Activated CD8-positive, alpha-beta T cell treated with anti-CD3 and anti-CD28 coated beads, Interleukin-2, amount 10 ng/mL, durations not matched to agents 7 days and 5 days (primary cell): ENCODE measurements around the gene SEC14L3. TPM values are rescaled to one million over a fixed set of nuclear protein-coding genes. Genes with fewer than 3 reads are reported as not detected.

Source experiments
- ATAC-seq: fragments of 150-1000 bp; cut with Tn5 transposase; one replicate; pipeline ENCODE4 v1.10.0; 2021; ENCODE audit warnings: moderate library complexity
- CTCF ChIA-PET: fragments of 350-600 bp; sonication (Branson Sonifier 250); formaldehyde crosslinking; loops from one replicate; lab custom pipeline; 2021; ENCODE audit warnings: antibody characterized with exemption; lab: Charles Lee
- POLR2A ChIA-PET: fragments of 350-600 bp; sonication (Branson Sonifier 250); formaldehyde crosslinking; loops from one replicate; lab custom pipeline; 2021; ENCODE audit warnings: antibody characterized with exemption; lab: Charles Lee
- DNase-seq: peaks from one replicate; pipeline ENCODE4 v3.0.0-alpha.2; 2020
- H3K27ac Mint-ChIP-seq: one replicate; pipeline ENCODE4 v1.8.0; 2021; ENCODE audit warnings: mild to moderate bottlenecking, mixed read lengths
- H3K27me3 Mint-ChIP-seq: one replicate; pipeline ENCODE4 v1.8.0; 2021; ENCODE audit warnings: low read depth, mixed read lengths
- H3K36me3 Mint-ChIP-seq: one replicate; pipeline ENCODE4 v1.8.0; 2021; ENCODE audit warnings: low read depth, mixed read lengths
- H3K4me1 Mint-ChIP-seq: one replicate; pipeline ENCODE4 v1.8.0; 2021; ENCODE audit warnings: low read depth, mixed read lengths
- H3K4me3 Mint-ChIP-seq: one replicate; pipeline ENCODE4 v1.8.0; 2021; ENCODE audit warnings: mild to moderate bottlenecking, mixed read lengths
- H3K9me3 Mint-ChIP-seq: one replicate; pipeline ENCODE4 v1.8.0; 2022; ENCODE audit warnings: mixed read lengths; ENCODE audit not compliant: insufficient read depth
- total RNA-seq, 2 experiments: library from RNA; stranded (reverse); gene quantifications; one replicate each; pipeline ENCODE4 v1.2.3, GENCODE V29; 2021

SEC14L3 gene
- total RNA-seq, 2 experiments from 2014 or later, result not detected

- ChIA-PET CTCF (no interaction called here), POLR2A (no interaction called here)
- no peak for ATAC-seq
- H3K9me3 Mint-ChIP-seq, result peaks cover 12% of the 10 kb centered on the region
- DNase-seq, result no peak
- no peak overlapping the region for H3K27ac Mint-ChIP-seq
- peaks cover 22% of the 10 kb centered on the region for H3K36me3 Mint-ChIP-seq
- peaks cover 40% of the 10 kb centered on the region for H3K4me1 Mint-ChIP-seq
- H3K27me3 Mint-ChIP-seq, result peaks cover 21% of the 10 kb centered on the region
- H3K4me3 Mint-ChIP-seq, result no peak overlapping the region
These were observed 32.0 kb downstream of the SEC14L3 start for GRCh38 chr22:30439836-30440235.

GRCh38 chr22:30439226-30439625, 32.6 kb downstream of the SEC14L3 start:
- ChIA-PET POLR2A (interaction anchor here (7.1 kb wide), 1 partner anchor 14 kb away, joined by 39 read pairs; the partner anchor contains the start of gene MTFP1), CTCF (interaction anchor here (0.6 to 4.9 kb wide), 2 partner anchors 13 to 121 kb away, joined by 3 to 61 read pairs; partner anchors contain the start of gene MTFP1)
- H3K27me3 Mint-ChIP-seq, result peaks cover 21% of the 10 kb centered on the region
- H3K4me3 Mint-ChIP-seq, result no peak overlapping the region
- DNase-seq (no peak), ATAC-seq (no peak)
- H3K4me1 Mint-ChIP-seq, result peaks cover 42% of the 10 kb centered on the region
- no peak overlapping the region for H3K27ac Mint-ChIP-seq
- H3K36me3 Mint-ChIP-seq, result peaks cover 27% of the 10 kb centered on the region
- peaks cover 12% of the 10 kb centered on the region for H3K9me3 Mint-ChIP-seq

GRCh38 chr22:30438559-30438958, 33.3 kb downstream of the SEC14L3 start:
- Mint-ChIP-seq H3K27ac (no peak overlapping the region), H3K4me1 (peaks cover 41% of the 10 kb centered on the region), H3K4me3 (no peak overlapping the region), H3K27me3 (peaks cover 21% of the 10 kb centered on the region), H3K36me3 (peaks cover 27% of the 10 kb centered on the region), H3K9me3 (peaks cover 12% of the 10 kb centered on the region)
- ChIA-PET CTCF (interaction anchor here (0.6 to 4.9 kb wide), 2 partner anchors 12 to 120 kb away, joined by 3 to 61 read pairs; partner anchors contain the start of gene MTFP1), POLR2A (interaction anchor here (0.7 to 7.1 kb wide), 2 partner anchors 14 to 40 kb away, joined by 3 to 39 read pairs; partner anchors contain the start of gene MTFP1)
- ATAC-seq, result no peak
- DNase-seq, result no peak

GRCh38 chr22:30436196-30436595, 35.6 kb downstream of the SEC14L3 start:
- POLR2A ChIA-PET, result interaction anchor here (0.8 to 7.1 kb wide), 2 partner anchors 11 to 598 kb away, joined by 3 to 39 read pairs; partner anchors contain the start of genes ASCC2 and MTFP1
- CTCF ChIA-PET, result interaction anchor here (0.6 to 4.9 kb wide), 5 partner anchors 9 to 148 kb away, joined by 3 to 61 read pairs (median 7); partner anchors contain the start of gene MTFP1
- Mint-ChIP-seq H3K27me3 (peaks cover 17% of the 10 kb centered on the region), H3K4me3 (peak overlapping the region; percentile 83), H3K9me3 (peaks cover 8% of the 10 kb centered on the region), H3K27ac (peak overlapping the region; percentile 99), H3K4me1 (peaks cover 26% of the 10 kb centered on the region), H3K36me3 (peaks cover 21% of the 10 kb centered on the region)
- DNase-seq (no peak), ATAC-seq (peak; percentile 12)

GRCh38 chr22:30435674-30436126, 36.1 kb downstream of the SEC14L3 start:
- peak; percentile 91 for DNase-seq
- Mint-ChIP-seq H3K36me3 (peaks cover 18% of the 10 kb centered on the region), H3K27ac (peak overlapping the region; percentile 99), H3K9me3 (peaks cover 4% of the 10 kb centered on the region), H3K4me3 (peak overlapping the region; percentile 83), H3K4me1 (peaks cover 22% of the 10 kb centered on the region), H3K27me3 (peaks cover 14% of the 10 kb centered on the region)
- ATAC-seq, result peak; percentile 88
- POLR2A ChIA-PET, result interaction anchor here (7.1 kb wide), 1 partner anchor 11 kb away, joined by 39 read pairs; the partner anchor contains the start of gene MTFP1
- CTCF ChIA-PET, result interaction anchor here (0.6 to 4.9 kb wide), 4 partner anchors 9 to 44 kb away, joined by 3 to 61 read pairs (median 8); partner anchors contain the start of gene MTFP1

- ATAC-seq (no peak), DNase-seq (no peak)
- CTCF ChIA-PET, result interaction anchor here (2.4 to 4.9 kb wide), 3 partner anchors 9 to 42 kb away, joined by 8 to 61 read pairs (median 9); partner anchors contain the start of gene MTFP1
- H3K27ac Mint-ChIP-seq, result peak overlapping the region; percentile 99
- peak overlapping the region; percentile 83 for H3K4me3 Mint-ChIP-seq
- peaks cover 14% of the 10 kb centered on the region for H3K27me3 Mint-ChIP-seq
- H3K9me3 Mint-ChIP-seq, result peaks cover 4% of the 10 kb centered on the region
- POLR2A ChIA-PET, result interaction anchor here (7.1 kb wide), 1 partner anchor 10 kb away, joined by 39 read pairs; the partner anchor contains the start of gene MTFP1
- H3K36me3 Mint-ChIP-seq, result peaks cover 18% of the 10 kb centered on the region
- H3K4me1 Mint-ChIP-seq, result peaks cover 22% of the 10 kb centered on the region
These were observed 37.0 kb downstream of the SEC14L3 start for GRCh38 chr22:30434843-30435242.

GRCh38 chr22:30433773-30434172, 38.0 kb downstream of the SEC14L3 start:
- ATAC-seq (no peak), DNase-seq (no peak)
- Mint-ChIP-seq H3K9me3 (peaks cover 4% of the 10 kb centered on the region), H3K27me3 (peaks cover 11% of the 10 kb centered on the region), H3K27ac (no peak overlapping the region), H3K36me3 (peaks cover 24% of the 10 kb centered on the region), H3K4me3 (no peak overlapping the region), H3K4me1 (peaks cover 22% of the 10 kb centered on the region)
- ChIA-PET POLR2A (interaction anchor here (7.1 kb wide), 1 partner anchor 9 kb away, joined by 39 read pairs; the partner anchor contains the start of gene MTFP1), CTCF (interaction anchor here (1.9 to 2.8 kb wide), 3 partner anchors 9 to 41 kb away, joined by 8 to 12 read pairs (median 9); partner anchors contain the start of gene MTFP1)

- Mint-ChIP-seq H3K9me3 (peaks cover 4% of the 10 kb centered on the region), H3K27me3 (peaks cover 6% of the 10 kb centered on the region), H3K4me3 (no peak overlapping the region), H3K36me3 (peaks cover 29% of the 10 kb centered on the region), H3K4me1 (peaks cover 22% of the 10 kb centered on the region), H3K27ac (no peak overlapping the region)
- no peak for ATAC-seq
- ChIA-PET CTCF (interaction anchor here (1.9 to 2.8 kb wide), 3 partner anchors 9 to 41 kb away, joined by 8 to 12 read pairs (median 9); partner anchors contain the start of gene MTFP1), POLR2A (interaction anchor here (7.1 kb wide), 1 partner anchor 8 kb away, joined by 39 read pairs; the partner anchor contains the start of gene MTFP1)
- no peak for DNase-seq
These were observed 38.6 kb downstream of the SEC14L3 start for GRCh38 chr22:30433227-30433626.

- DNase-seq (no peak), ATAC-seq (no peak)
- H3K27me3 Mint-ChIP-seq, result peaks cover under 1% of the 10 kb centered on the region
- POLR2A ChIA-PET, result interaction anchor here (0.6 to 7.1 kb wide), 2 partner anchors 8 to 653 kb away, joined by 3 to 39 read pairs; partner anchors contain the start of gene MTFP1
- H3K4me3 Mint-ChIP-seq, result no peak overlapping the region
- H3K27ac Mint-ChIP-seq, result no peak overlapping the region
- peaks cover 22% of the 10 kb centered on the region for H3K4me1 Mint-ChIP-seq
- H3K9me3 Mint-ChIP-seq, result peaks cover 4% of the 10 kb centered on the region
- H3K36me3 Mint-ChIP-seq, result peaks cover 35% of the 10 kb centered on the region
- CTCF ChIA-PET, result interaction anchor here (1.9 to 2.8 kb wide), 2 partner anchors 8 to 40 kb away, joined by 8 to 12 read pairs; partner anchors contain the start of gene MTFP1
These were observed 39.3 kb downstream of the SEC14L3 start for GRCh38 chr22:30432520-30432919.

- H3K9me3 Mint-ChIP-seq, result peaks cover 4% of the 10 kb centered on the region
- ATAC-seq (no peak), DNase-seq (no peak)
- CTCF ChIA-PET, result interaction anchor here (1.4 to 1.9 kb wide), 2 partner anchors 8 to 42 kb away, joined by 7 to 12 read pairs; partner anchors contain the start of gene MTFP1
- H3K27ac Mint-ChIP-seq, result no peak overlapping the region
- H3K27me3 Mint-ChIP-seq, result no peaks in the 10 kb centered on the region
- H3K4me1 Mint-ChIP-seq, result peaks cover 27% of the 10 kb centered on the region
- POLR2A ChIA-PET, result interaction anchor here (0.6 to 7.1 kb wide), 2 partner anchors 7 to 653 kb away, joined by 3 to 39 read pairs; partner anchors contain the start of gene MTFP1
- no peak overlapping the region for H3K4me3 Mint-ChIP-seq
- peaks cover 39% of the 10 kb centered on the region for H3K36me3 Mint-ChIP-seq
These were observed 39.7 kb downstream of the SEC14L3 start for GRCh38 chr22:30432096-30432495.

GRCh38 chr22:30430933-30431332, 40.9 kb downstream of the SEC14L3 start:
- ChIA-PET CTCF (interaction anchor here (1.1 to 1.4 kb wide), 3 partner anchors 34 to 143 kb away, joined by 3 to 7 read pairs (median 3); partner anchors contain the start of gene SEC14L2), POLR2A (no interaction called here)
- DNase-seq (no peak), ATAC-seq (no peak)
- Mint-ChIP-seq H3K9me3 (peaks cover 4% of the 10 kb centered on the region), H3K27me3 (no peaks in the 10 kb centered on the region), H3K4me3 (no peak overlapping the region), H3K27ac (no peak overlapping the region), H3K36me3 (peaks cover 46% of the 10 kb centered on the region), H3K4me1 (peaks cover 34% of the 10 kb centered on the region)
